Measurements from ENCODE around the gene IFITM2.
"Not testable (repeated sequence)": the region's sequence is repeated elsewhere in the genome, so short reads cannot be mapped to it uniquely, and the experiment has no call there.

- TF ChIP-seq CTCF (IDR thresholded peaks at IDR 0.05 in 8 of 11, conservative IDR thresholded peaks at IDR 0.05 in 3 of 11) = peak in 6 of 11 experiments; percentile 7 to 46 (median 26)
- TF ChIP-seq POLR2A (IDR thresholded peaks at IDR 0.05) = not testable (repeated sequence)
- TF ChIP-seq POLR2AphosphoS5 (IDR thresholded peaks at IDR 0.05) = peak; percentile 0 to 83 (median 76)
Measured at GRCh38 chr11:268716-269145, 38.9 kb upstream of the IFITM2 start.

Data from spleen (tissue), 7 donors.